ENCODE measurements around the gene SLC2A9.

- no peak for TF ChIP-seq CTCF (IDR thresholded peaks at IDR 0.05 in 4 of 5, conservative IDR thresholded peaks at IDR 0.05 in 1 of 5)
- TF ChIP-seq POLR2A (IDR thresholded peaks at IDR 0.05), result no peak
Observed at GRCh38 chr4:9906996-9907395, 114.3 kb downstream of the SLC2A9 start.

Data from gastrocnemius medialis (tissue), 4 donors.